ENCODE data around the gene SLC38A9.
"Not testable (repeated sequence)": the region's sequence is repeated elsewhere in the genome, so short reads cannot be mapped to it uniquely, and the experiment has no call there.

The SLC38A9 gene, protein sequence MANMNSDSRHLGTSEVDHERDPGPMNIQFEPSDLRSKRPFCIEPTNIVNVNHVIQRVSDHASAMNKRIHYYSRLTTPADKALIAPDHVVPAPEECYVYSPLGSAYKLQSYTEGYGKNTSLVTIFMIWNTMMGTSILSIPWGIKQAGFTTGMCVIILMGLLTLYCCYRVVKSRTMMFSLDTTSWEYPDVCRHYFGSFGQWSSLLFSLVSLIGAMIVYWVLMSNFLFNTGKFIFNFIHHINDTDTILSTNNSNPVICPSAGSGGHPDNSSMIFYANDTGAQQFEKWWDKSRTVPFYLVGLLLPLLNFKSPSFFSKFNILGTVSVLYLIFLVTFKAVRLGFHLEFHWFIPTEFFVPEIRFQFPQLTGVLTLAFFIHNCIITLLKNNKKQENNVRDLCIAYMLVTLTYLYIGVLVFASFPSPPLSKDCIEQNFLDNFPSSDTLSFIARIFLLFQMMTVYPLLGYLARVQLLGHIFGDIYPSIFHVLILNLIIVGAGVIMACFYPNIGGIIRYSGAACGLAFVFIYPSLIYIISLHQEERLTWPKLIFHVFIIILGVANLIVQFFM

DNA sequence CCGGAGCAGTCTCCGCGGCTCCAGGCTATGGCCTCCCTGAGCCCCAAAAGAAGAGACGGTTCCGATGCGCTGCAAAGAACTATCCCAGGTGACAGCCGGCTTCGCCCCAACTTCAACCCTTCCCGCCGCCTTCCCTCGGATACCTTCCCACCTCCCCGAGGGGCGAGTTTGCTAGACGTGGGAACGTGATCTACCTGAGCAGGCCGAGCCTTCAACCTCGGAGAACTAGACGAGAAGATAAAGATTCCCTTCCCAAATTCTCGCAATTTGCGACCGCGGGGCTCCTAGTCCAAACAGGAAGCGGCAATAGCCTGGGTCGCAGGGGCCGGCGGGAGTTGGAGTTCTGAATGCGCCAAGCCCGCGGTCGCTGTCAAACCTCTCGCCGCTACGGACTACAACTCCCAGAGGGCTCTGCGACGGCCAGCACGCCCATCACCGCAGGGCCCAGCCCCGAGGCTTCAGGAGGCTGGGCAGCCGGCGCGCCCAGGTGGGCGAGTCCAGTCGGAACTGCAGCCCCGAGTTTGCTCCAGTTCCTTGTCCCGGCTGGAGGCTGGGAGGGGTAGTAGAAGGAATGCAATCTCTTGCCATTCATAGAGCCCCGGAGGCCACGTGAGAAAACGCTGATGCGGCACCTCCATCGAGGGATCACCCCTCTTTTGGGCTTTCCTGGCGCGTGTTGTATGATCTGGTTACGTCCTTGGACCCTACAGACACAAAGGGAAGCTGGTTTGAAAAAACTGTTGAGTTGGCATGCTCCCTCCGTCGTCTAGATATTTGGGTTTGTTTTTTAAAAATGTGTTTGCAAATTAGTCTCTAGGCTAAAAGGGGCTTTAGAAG is at the start of gene SLC38A9:
TSS of gene SLC38A9 (minus strand) at position 302 of the 837 bp plus-strand sequence. CDS start 14,366 bp downstream, outside the sequence.
- no peaks in the 10 kb centered on the region for H3K27me3 ChIP-seq (ENCODE audit: control insufficient read depth in 5 of 5, insufficient read depth in 4 of 5, low read length in 5 of 5)
- peaks cover 0 to 3% (median 0%) of the 10 kb centered on the region in 5 donors for H3K9me3 ChIP-seq (ENCODE audit: control insufficient read depth in 5 of 5, low read length in 5 of 5)
- peaks cover 3 to 20% (median 14%) of the 10 kb centered on the region in 5 donors for H3K4me1 ChIP-seq (ENCODE audit: control insufficient read depth in 5 of 5, insufficient read depth in 5 of 5, low read length in 5 of 5)
- H3K36me3 ChIP-seq (ENCODE audit: control insufficient read depth in 5 of 5, insufficient read depth in 5 of 5, low read length in 5 of 5), result peaks cover 0 to 5% (median 2%) of the 10 kb centered on the region in 5 donors
- H3K27ac ChIP-seq (ENCODE audit: low read depth, low read length), result peak within 1 kb of the TSS; percentile 73
- H3K9ac ChIP-seq (ENCODE audit: low read length in 5 of 5), result peak within 1 kb of the TSS; percentile 81 to 91 (median 89)
- H3K4me3 ChIP-seq (ENCODE audit: low read depth in 1 of 5, low read length in 5 of 5), result peak within 1 kb of the TSS; percentile 85 to 98 (median 95)

DNA sequence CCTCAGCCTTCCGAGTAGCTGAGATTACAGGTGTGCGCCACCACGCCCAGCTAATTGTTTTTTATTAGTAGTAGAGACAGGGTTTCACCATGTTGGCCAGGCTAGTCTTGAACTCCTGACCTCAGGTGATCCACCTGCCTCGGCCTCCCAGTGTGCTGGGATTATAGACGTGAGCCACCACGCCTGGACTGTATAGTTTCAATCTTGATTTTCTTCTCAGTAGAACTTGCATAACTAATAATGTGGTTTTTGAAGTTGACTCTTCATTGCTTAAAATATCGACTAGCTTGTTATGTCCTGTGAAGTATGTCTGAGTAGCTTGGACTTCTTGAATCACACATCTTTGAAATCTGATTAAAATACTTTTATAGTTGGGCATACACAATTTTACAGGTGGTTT is 49.6 kb upstream of the SLC38A9 start:
- H3K27me3 ChIP-seq (ENCODE audit: control insufficient read depth in 5 of 5, insufficient read depth in 4 of 5, low read length in 5 of 5); H3K4me3 ChIP-seq (ENCODE audit: low read depth in 1 of 5, low read length in 5 of 5); H3K4me1 ChIP-seq (ENCODE audit: control insufficient read depth in 5 of 5, insufficient read depth in 5 of 5, low read length in 5 of 5); H3K9ac ChIP-seq (ENCODE audit: low read length in 5 of 5); H3K27ac ChIP-seq (ENCODE audit: low read depth, low read length); H3K9me3 ChIP-seq (ENCODE audit: control insufficient read depth in 5 of 5, low read length in 5 of 5); H3K36me3 ChIP-seq (ENCODE audit: control insufficient read depth in 5 of 5, insufficient read depth in 5 of 5, low read length in 5 of 5): not testable (repeated sequence)

DNA sequence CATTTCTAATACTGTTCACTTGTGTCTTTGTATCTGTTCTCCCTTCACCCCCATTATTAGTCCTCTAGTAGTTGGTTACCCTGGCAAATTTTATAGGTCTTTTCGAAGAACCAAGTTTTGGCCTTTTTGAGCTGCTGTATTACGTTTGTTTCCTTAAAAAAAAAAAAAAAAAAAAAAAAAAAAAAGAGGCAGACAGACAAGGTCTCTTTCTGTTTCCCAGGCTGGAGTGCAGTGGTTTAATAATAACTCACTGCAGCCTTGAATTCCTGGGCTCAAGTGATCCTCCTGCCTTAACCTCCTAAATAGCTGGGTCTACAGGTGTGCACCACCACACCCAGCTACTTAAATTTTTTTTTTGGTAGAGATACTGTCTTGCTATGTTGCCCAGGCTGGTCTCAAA is 46.6 kb upstream of the SLC38A9 start:
- Histone ChIP-seq H3K36me3 (ENCODE audit: control insufficient read depth in 5 of 5, insufficient read depth in 5 of 5, low read length in 5 of 5) (no peaks in the 10 kb centered on the region), H3K4me3 (ENCODE audit: low read depth in 1 of 5, low read length in 5 of 5) (no peak overlapping the region), H3K27me3 (ENCODE audit: control insufficient read depth in 5 of 5, insufficient read depth in 4 of 5, low read length in 5 of 5) (no peaks in the 10 kb centered on the region), H3K27ac (ENCODE audit: low read depth, low read length) (no peak overlapping the region), H3K4me1 (ENCODE audit: control insufficient read depth in 5 of 5, insufficient read depth in 5 of 5, low read length in 5 of 5) (no peaks in the 10 kb centered on the region), H3K9me3 (ENCODE audit: control insufficient read depth in 5 of 5, low read length in 5 of 5) (no peaks in the 10 kb centered on the region), H3K9ac (ENCODE audit: low read length in 5 of 5) (no peak overlapping the region)

DNA sequence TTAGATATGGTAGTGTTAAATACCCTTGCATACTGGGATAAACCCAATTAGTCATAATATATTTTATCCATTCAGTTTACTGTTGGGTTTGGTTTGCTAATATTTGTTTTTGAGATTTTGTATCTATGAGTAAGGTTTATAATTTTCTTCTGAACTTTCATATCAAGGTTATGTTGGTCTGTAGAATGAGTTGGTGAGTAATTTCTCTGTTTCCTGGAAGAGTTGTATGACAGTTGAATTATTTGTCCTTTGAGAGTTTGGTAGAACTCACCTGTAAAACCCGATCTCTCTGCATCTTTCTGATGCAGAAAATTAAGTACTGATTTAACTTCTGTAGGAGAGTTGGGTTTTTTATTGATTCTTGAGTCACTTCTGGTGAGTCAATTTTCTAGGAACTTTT is 46.1 kb upstream of the SLC38A9 start:
- no peaks in the 10 kb centered on the region for H3K36me3 ChIP-seq (ENCODE audit: control insufficient read depth in 5 of 5, insufficient read depth in 5 of 5, low read length in 5 of 5)
- H3K27ac ChIP-seq (ENCODE audit: low read depth, low read length), result no peak overlapping the region

DNA sequence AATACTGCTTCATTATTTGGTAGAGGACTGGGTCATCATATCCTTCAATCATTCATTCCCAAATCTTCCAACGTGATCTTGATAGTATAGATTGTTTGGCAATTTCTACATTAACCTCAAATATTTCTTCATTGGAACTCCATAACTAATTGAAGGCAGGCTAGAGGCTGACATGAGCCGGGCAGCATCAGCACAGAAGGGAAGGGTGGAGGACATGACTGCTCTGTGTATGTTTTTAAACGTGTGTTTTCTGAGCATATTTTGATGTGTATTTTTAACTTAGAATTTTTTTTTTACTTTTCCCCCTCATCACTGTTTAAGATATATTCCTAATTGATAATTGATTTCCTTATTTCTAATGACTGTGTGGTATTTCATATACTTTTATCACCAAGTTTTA is 38.4 kb upstream of the SLC38A9 start:
- H3K27ac ChIP-seq (ENCODE audit: low read depth, low read length), result no peak overlapping the region
- H3K27me3 ChIP-seq (ENCODE audit: control insufficient read depth in 5 of 5, insufficient read depth in 4 of 5, low read length in 5 of 5), result no peaks in the 10 kb centered on the region
- no peak overlapping the region for H3K4me3 ChIP-seq (ENCODE audit: low read depth in 1 of 5, low read length in 5 of 5)
- H3K9ac ChIP-seq (ENCODE audit: low read length in 5 of 5), result no peak overlapping the region
- H3K9me3 ChIP-seq (ENCODE audit: control insufficient read depth in 5 of 5, low read length in 5 of 5), result no peaks in the 10 kb centered on the region
- H3K4me1 ChIP-seq (ENCODE audit: control insufficient read depth in 5 of 5, insufficient read depth in 5 of 5, low read length in 5 of 5), result no peaks in the 10 kb centered on the region
- H3K36me3 ChIP-seq (ENCODE audit: control insufficient read depth in 5 of 5, insufficient read depth in 5 of 5, low read length in 5 of 5), result no peaks in the 10 kb centered on the region

More for the DNA sequence above, 46.1 kb upstream of the SLC38A9 start:
- H3K27me3 ChIP-seq (ENCODE audit: control insufficient read depth in 5 of 5, insufficient read depth in 4 of 5, low read length in 5 of 5), result no peaks in the 10 kb centered on the region
- no peak overlapping the region for H3K9ac ChIP-seq (ENCODE audit: low read length in 5 of 5)
- no peak overlapping the region for H3K4me3 ChIP-seq (ENCODE audit: low read depth in 1 of 5, low read length in 5 of 5)
- no peaks in the 10 kb centered on the region for H3K9me3 ChIP-seq (ENCODE audit: control insufficient read depth in 5 of 5, low read length in 5 of 5)
- H3K4me1 ChIP-seq (ENCODE audit: control insufficient read depth in 5 of 5, insufficient read depth in 5 of 5, low read length in 5 of 5), result no peaks in the 10 kb centered on the region

DNA sequence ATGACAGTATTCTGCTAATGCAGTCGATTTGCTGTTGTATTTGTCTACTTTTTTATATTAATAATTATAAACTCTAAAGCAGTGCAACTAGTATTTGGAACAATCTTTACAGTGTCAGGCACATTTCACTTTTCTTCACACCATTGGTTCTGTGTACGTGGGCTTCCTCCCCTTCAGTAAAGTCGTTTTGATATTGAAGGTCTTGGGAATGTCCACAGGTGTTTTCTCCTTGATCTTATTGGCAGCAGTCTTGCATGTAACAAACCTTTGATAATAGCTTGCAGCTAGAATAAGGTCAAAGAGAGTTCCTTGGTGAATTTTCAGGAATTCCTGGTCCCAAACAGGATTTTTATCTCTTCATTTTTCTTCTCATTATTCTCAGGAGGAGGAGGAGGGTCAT is 37.9 kb upstream of the SLC38A9 start:
- Histone ChIP-seq H3K9ac (ENCODE audit: low read length in 5 of 5) (no peak overlapping the region), H3K27ac (ENCODE audit: low read depth, low read length) (no peak overlapping the region), H3K36me3 (ENCODE audit: control insufficient read depth in 5 of 5, insufficient read depth in 5 of 5, low read length in 5 of 5) (no peaks in the 10 kb centered on the region), H3K4me3 (ENCODE audit: low read depth in 1 of 5, low read length in 5 of 5) (no peak overlapping the region), H3K9me3 (ENCODE audit: control insufficient read depth in 5 of 5, low read length in 5 of 5) (no peaks in the 10 kb centered on the region), H3K4me1 (ENCODE audit: control insufficient read depth in 5 of 5, insufficient read depth in 5 of 5, low read length in 5 of 5) (no peaks in the 10 kb centered on the region), H3K27me3 (ENCODE audit: control insufficient read depth in 5 of 5, insufficient read depth in 4 of 5, low read length in 5 of 5) (no peaks in the 10 kb centered on the region)

DNA sequence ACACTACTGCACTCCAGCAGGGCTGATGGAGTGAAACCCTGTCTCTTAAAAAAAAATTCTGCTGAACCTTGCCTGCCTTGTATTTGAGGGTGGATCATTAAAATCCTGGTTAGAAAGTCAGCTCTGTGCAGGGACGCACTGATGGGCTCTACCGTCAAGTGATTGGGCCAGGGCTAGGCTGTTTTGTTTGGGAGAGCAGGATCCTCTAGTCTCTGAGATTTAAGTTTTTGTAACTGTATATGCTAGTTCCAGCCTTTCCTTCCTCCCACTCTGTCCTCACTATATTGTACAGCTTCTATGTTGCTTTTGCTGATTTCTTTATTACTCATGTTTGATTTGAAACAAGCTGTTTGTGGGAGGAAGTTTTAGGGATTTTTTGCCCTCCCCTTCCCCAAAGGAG is 37.3 kb upstream of the SLC38A9 start:
- Histone ChIP-seq H3K9me3 (ENCODE audit: control insufficient read depth in 5 of 5, low read length in 5 of 5) (no peaks in the 10 kb centered on the region), H3K27ac (ENCODE audit: low read depth, low read length) (no peak overlapping the region), H3K27me3 (ENCODE audit: control insufficient read depth in 5 of 5, insufficient read depth in 4 of 5, low read length in 5 of 5) (no peaks in the 10 kb centered on the region), H3K4me3 (ENCODE audit: low read depth in 1 of 5, low read length in 5 of 5) (no peak overlapping the region), H3K36me3 (ENCODE audit: control insufficient read depth in 5 of 5, insufficient read depth in 5 of 5, low read length in 5 of 5) (no peaks in the 10 kb centered on the region), H3K4me1 (ENCODE audit: control insufficient read depth in 5 of 5, insufficient read depth in 5 of 5, low read length in 5 of 5) (no peaks in the 10 kb centered on the region), H3K9ac (ENCODE audit: low read length in 5 of 5) (no peak overlapping the region)

DNA sequence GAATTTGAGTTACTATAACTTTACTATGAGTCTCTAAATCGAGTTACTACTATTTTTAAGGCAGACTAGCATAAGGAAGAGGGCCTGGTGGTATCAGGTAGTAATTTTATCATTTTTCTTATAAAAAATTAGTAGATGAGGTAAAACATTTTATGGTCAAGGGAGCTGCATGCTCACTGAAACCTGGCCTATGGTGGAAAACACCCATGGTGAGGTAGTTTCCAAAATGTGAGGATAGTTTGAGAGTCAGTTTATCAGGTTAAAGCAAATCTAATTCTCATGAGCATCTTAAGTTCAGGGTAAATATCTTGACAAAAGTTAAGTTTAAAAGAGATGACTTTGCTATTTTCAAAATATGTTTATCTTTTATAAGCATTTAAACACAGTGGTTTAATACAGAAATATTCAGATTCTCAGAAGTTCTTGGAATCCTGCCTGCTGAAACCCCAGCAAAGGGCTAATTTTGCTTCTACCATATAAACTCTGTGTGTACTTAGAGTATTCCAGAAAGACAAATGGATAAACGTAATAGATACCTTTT is 35.7 kb upstream of the SLC38A9 start:
- Histone ChIP-seq H3K27ac (ENCODE audit: low read depth, low read length) (no peak overlapping the region), H3K4me1 (ENCODE audit: control insufficient read depth in 5 of 5, insufficient read depth in 5 of 5, low read length in 5 of 5) (no peaks in the 10 kb centered on the region), H3K9ac (ENCODE audit: low read length in 5 of 5) (no peak overlapping the region), H3K9me3 (ENCODE audit: control insufficient read depth in 5 of 5, low read length in 5 of 5) (no peaks in the 10 kb centered on the region), H3K36me3 (ENCODE audit: control insufficient read depth in 5 of 5, insufficient read depth in 5 of 5, low read length in 5 of 5) (no peaks in the 10 kb centered on the region), H3K27me3 (ENCODE audit: control insufficient read depth in 5 of 5, insufficient read depth in 4 of 5, low read length in 5 of 5) (no peaks in the 10 kb centered on the region), H3K4me3 (ENCODE audit: low read depth in 1 of 5, low read length in 5 of 5) (no peak overlapping the region)

DNA sequence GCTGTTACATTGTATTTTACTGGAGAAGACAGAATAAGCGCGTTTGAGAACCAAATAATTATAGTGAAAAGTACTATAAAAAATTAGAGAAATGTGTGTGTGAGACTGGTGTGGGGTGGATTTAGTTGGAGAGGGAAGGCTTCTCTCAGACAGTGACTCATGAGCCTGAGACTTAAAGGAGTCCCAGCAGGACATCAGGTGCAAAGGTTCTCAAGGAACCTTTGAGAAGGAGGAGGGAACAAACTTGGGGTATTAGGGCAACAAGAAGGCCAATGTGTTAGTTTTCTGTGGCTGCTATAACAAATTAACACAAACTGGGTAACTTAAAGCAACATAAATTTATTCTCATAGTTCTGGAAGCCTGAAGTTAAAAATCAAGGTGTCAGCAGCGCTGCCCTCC is 30.7 kb upstream of the SLC38A9 start:
- Histone ChIP-seq H3K4me1 (ENCODE audit: control insufficient read depth in 5 of 5, insufficient read depth in 5 of 5, low read length in 5 of 5) (no peaks in the 10 kb centered on the region), H3K4me3 (ENCODE audit: low read depth in 1 of 5, low read length in 5 of 5) (no peak overlapping the region), H3K9ac (ENCODE audit: low read length in 5 of 5) (no peak overlapping the region), H3K27me3 (ENCODE audit: control insufficient read depth in 5 of 5, insufficient read depth in 4 of 5, low read length in 5 of 5) (no peaks in the 10 kb centered on the region), H3K9me3 (ENCODE audit: control insufficient read depth in 5 of 5, low read length in 5 of 5) (no peaks in the 10 kb centered on the region), H3K27ac (ENCODE audit: low read depth, low read length) (no peak overlapping the region), H3K36me3 (ENCODE audit: control insufficient read depth in 5 of 5, insufficient read depth in 5 of 5, low read length in 5 of 5) (no peaks in the 10 kb centered on the region)

DNA sequence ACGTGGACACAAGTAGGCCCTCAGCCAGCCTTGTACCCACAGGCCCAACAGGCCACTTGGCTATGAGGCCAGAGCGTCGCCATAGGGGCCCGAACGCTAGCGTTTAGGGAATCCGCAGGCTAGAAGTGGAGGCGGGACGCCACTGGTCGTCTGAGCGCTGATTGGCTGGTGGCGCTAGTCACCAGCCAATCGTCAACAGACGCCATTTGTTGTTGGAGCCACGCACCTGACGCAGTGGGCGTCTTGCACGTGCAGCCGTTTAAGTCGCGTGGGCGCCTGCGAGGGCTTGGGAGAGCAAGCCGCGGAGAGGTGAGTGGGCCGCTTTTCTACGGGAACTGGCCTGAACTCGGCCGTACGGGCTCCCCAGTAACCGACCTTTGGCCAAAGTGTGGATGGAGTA is 25.7 kb upstream of the SLC38A9 start, which contains the start of gene DDX4:
TSS of gene DDX4 (plus strand) at position 269 of the 400 bp plus-strand sequence. CDS start 903 bp downstream, outside the sequence.
- no peaks in the 10 kb centered on the region for H3K36me3 ChIP-seq (ENCODE audit: control insufficient read depth in 5 of 5, insufficient read depth in 5 of 5, low read length in 5 of 5)
- H3K4me1 ChIP-seq (ENCODE audit: control insufficient read depth in 5 of 5, insufficient read depth in 5 of 5, low read length in 5 of 5), result no peaks in the 10 kb centered on the region
- H3K9me3 ChIP-seq (ENCODE audit: control insufficient read depth in 5 of 5, low read length in 5 of 5), result no peaks in the 10 kb centered on the region
- H3K4me3 ChIP-seq (ENCODE audit: low read depth in 1 of 5, low read length in 5 of 5), result no peak within 1 kb of the TSS
- no peak within 1 kb of the TSS for H3K9ac ChIP-seq (ENCODE audit: low read length in 5 of 5)
- no peak within 1 kb of the TSS for H3K27ac ChIP-seq (ENCODE audit: low read depth, low read length)
- no peaks in the 10 kb centered on the region for H3K27me3 ChIP-seq (ENCODE audit: control insufficient read depth in 5 of 5, insufficient read depth in 4 of 5, low read length in 5 of 5)

Measured in subcutaneous abdominal adipose tissue (tissue), 5 donors.